Measurements from ENCODE around the gene LYST.

The LYST gene

DNA sequence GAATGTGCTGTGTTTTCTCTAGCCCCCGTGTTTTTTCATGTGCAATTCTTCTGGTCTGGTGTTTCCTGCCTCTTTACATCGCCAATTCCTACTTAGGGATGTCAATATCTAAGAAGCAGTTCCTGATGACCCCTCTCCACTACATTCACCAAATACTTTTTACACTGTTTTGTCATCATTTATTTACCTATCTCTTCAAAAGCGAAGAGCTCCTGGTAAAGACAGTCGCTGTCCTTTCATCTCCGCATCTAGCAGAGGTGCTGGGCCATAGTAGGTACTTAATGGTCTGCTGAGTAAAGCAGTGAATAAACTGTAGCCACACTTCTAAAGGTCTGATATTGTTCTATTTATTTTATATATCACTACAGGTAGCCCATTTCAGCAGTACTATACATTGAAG, 43.0 kb downstream of the LYST start:
- no peaks in the 10 kb centered on the region for H4K20me1 ChIP-seq (ENCODE audit: control insufficient read depth, insufficient read depth, low read depth, low read length)
- H3K36me3 ChIP-seq (ENCODE audit: control insufficient read depth, low read length): no peaks in the 10 kb centered on the region
- H3K9me3 ChIP-seq (ENCODE audit: control insufficient read depth, insufficient read depth, low read length): no peaks in the 10 kb centered on the region
- no peak overlapping the region for H3K4me2 ChIP-seq (ENCODE audit: low read length)
- H3K9me2 ChIP-seq (replicated peaks; ENCODE audit: control insufficient read depth, low read length): no peaks in the 10 kb centered on the region
- no peaks in the 10 kb centered on the region for H3K4me1 ChIP-seq (ENCODE audit: control insufficient read depth, low read length)
- H3K79me2 ChIP-seq (ENCODE audit: control insufficient read depth, low read length): no peaks in the 10 kb centered on the region
- H3K27ac ChIP-seq (ENCODE audit: low read depth, low read length): no peak overlapping the region
- no peak overlapping the region for H3K4me3 ChIP-seq (ENCODE audit: low read length)
- no peaks in the 10 kb centered on the region for H3K27me3 ChIP-seq (ENCODE audit: control insufficient read depth, low read length)
- TF ChIP-seq, protein P1, sequence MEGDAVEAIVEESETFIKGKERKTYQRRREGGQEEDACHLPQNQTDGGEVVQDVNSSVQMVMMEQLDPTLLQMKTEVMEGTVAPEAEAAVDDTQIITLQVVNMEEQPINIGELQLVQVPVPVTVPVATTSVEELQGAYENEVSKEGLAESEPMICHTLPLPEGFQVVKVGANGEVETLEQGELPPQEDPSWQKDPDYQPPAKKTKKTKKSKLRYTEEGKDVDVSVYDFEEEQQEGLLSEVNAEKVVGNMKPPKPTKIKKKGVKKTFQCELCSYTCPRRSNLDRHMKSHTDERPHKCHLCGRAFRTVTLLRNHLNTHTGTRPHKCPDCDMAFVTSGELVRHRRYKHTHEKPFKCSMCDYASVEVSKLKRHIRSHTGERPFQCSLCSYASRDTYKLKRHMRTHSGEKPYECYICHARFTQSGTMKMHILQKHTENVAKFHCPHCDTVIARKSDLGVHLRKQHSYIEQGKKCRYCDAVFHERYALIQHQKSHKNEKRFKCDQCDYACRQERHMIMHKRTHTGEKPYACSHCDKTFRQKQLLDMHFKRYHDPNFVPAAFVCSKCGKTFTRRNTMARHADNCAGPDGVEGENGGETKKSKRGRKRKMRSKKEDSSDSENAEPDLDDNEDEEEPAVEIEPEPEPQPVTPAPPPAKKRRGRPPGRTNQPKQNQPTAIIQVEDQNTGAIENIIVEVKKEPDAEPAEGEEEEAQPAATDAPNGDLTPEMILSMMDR (IDR thresholded peaks at IDR 0.05; ENCODE audit: low read depth, low read length, poor library complexity, severe bottlenecking): no peak
- TF ChIP-seq EZH2phosphoT487 (IDR thresholded peaks at IDR 0.05; ENCODE audit: borderline replicate concordance, low read length): no peak
- no peaks in the 10 kb centered on the region for H3F3A ChIP-seq (ENCODE audit: control insufficient read depth, insufficient read depth)

DNA sequence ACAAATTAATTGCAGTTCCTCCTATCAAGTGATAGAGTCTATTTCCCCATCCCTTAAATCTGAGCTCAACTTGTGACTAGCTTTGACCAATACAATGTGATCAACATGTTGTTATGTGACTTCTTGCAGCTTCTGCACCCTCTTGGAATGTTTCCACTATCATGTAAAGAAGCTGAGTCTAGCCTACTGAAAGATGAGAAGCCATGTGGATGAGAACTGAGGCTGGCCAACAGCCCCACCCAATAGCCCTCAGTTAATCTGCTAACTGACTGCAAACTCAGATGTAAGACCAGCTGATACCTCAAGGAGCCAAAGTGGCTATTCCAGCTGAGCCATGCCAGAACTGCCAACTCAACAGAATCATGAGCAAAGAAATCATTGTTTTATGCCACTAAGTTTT, 44.0 kb downstream of the LYST start:
- Histone ChIP-seq H3K9me2 (replicated peaks; ENCODE audit: control insufficient read depth, low read length) (no peaks in the 10 kb centered on the region), H3K4me3 (ENCODE audit: low read length) (no peak overlapping the region), H3K4me1 (ENCODE audit: control insufficient read depth, low read length) (no peaks in the 10 kb centered on the region), H3K36me3 (ENCODE audit: control insufficient read depth, low read length) (no peaks in the 10 kb centered on the region), H3K27ac (ENCODE audit: low read depth, low read length) (no peak overlapping the region), H4K20me1 (ENCODE audit: control insufficient read depth, insufficient read depth, low read depth, low read length) (no peaks in the 10 kb centered on the region), H3K79me2 (ENCODE audit: control insufficient read depth, low read length) (no peaks in the 10 kb centered on the region), H3F3A (ENCODE audit: control insufficient read depth, insufficient read depth) (no peaks in the 10 kb centered on the region), H3K9me3 (ENCODE audit: control insufficient read depth, insufficient read depth, low read length) (no peaks in the 10 kb centered on the region), H3K27me3 (ENCODE audit: control insufficient read depth, low read length) (no peaks in the 10 kb centered on the region), H3K4me2 (ENCODE audit: low read length) (no peak overlapping the region)
- TF ChIP-seq EZH2phosphoT487 (IDR thresholded peaks at IDR 0.05; ENCODE audit: borderline replicate concordance, low read length): no peak

DNA sequence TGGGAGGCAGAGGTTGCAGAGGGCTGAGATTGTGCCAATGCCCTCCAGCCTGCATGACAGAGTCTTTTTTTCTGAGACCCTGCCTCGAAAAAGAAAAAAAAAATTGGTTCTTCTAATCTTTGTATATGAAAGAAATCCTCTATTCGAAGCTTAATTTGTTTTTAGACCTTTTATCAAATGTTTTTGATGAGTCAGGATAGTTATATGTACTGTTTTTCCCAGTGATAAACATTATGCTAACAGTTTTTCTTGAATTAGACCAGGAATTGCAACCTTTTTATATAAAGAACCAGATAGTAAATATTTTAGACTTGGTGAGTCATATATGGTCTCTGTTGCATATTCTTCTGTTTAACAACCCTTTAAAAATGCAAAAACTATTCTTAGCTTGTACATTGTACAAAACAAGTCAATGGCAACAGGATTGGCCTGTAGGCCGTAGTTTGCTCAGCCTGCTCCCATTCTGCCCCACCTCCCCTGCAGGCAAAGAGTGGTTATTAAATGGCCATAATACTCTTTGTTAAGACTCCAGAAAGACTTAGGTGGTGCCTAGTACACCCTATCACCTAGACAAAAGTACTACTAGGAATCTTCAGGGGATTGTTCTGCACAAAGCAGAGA, 45.2 kb downstream of the LYST start:
- H3K27me3 ChIP-seq (ENCODE audit: control insufficient read depth, low read length): no peaks in the 10 kb centered on the region
- no peak overlapping the region for H3K27ac ChIP-seq (ENCODE audit: low read depth, low read length)
- TF ChIP-seq, protein P1 (IDR thresholded peaks at IDR 0.05; ENCODE audit: low read depth, low read length, poor library complexity, severe bottlenecking): no peak
- TF ChIP-seq EZH2phosphoT487 (IDR thresholded peaks at IDR 0.05; ENCODE audit: borderline replicate concordance, low read length): no peak
- no peaks in the 10 kb centered on the region for H3K9me2 ChIP-seq (replicated peaks; ENCODE audit: control insufficient read depth, low read length)
- no peaks in the 10 kb centered on the region for H3K36me3 ChIP-seq (ENCODE audit: control insufficient read depth, low read length)
- H3K9me3 ChIP-seq (ENCODE audit: control insufficient read depth, insufficient read depth, low read length): no peaks in the 10 kb centered on the region
- H3K79me2 ChIP-seq (ENCODE audit: control insufficient read depth, low read length): no peaks in the 10 kb centered on the region
- H3K4me1 ChIP-seq (ENCODE audit: control insufficient read depth, low read length): no peaks in the 10 kb centered on the region
- no peak overlapping the region for H3K4me2 ChIP-seq (ENCODE audit: low read length)
- no peaks in the 10 kb centered on the region for H4K20me1 ChIP-seq (ENCODE audit: control insufficient read depth, insufficient read depth, low read depth, low read length)
- no peaks in the 10 kb centered on the region for H3F3A ChIP-seq (ENCODE audit: control insufficient read depth, insufficient read depth)
- H3K4me3 ChIP-seq (ENCODE audit: low read length): no peak overlapping the region

DNA sequence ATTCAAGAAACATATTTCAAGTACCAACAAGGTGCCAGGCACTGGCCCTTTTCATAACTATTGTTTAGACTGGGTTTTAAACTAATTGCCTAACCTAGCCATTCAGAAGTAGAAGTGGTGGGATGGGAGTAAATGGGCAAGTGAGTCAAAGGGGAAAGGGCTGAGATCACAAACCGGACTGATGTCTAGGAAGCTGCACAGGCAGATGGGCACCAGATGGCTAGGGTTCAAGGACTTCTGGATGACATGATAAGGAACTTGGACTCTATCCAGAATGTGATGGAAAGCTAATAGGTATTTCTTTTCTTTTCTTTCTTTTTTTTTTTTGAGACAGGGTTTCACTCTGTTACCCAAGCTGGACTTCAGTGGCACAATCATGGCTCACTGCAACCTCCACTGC, 46.6 kb downstream of the LYST start:
- no peak for TF ChIP-seq EZH2phosphoT487 (IDR thresholded peaks at IDR 0.05; ENCODE audit: borderline replicate concordance, low read length)
- TF ChIP-seq, protein P1 (IDR thresholded peaks at IDR 0.05; ENCODE audit: low read depth, low read length, poor library complexity, severe bottlenecking): no peak
- no peak overlapping the region for H3K27ac ChIP-seq (ENCODE audit: low read depth, low read length)
- H3K4me3 ChIP-seq (ENCODE audit: low read length): no peak overlapping the region
- H3F3A ChIP-seq (ENCODE audit: control insufficient read depth, insufficient read depth): no peaks in the 10 kb centered on the region
- no peaks in the 10 kb centered on the region for H3K9me2 ChIP-seq (replicated peaks; ENCODE audit: control insufficient read depth, low read length)
- H3K9me3 ChIP-seq (ENCODE audit: control insufficient read depth, insufficient read depth, low read length): no peaks in the 10 kb centered on the region
- H3K27me3 ChIP-seq (ENCODE audit: control insufficient read depth, low read length): no peaks in the 10 kb centered on the region
- H3K79me2 ChIP-seq (ENCODE audit: control insufficient read depth, low read length): no peaks in the 10 kb centered on the region
- H3K4me2 ChIP-seq (ENCODE audit: low read length): no peak overlapping the region
- no peaks in the 10 kb centered on the region for H3K36me3 ChIP-seq (ENCODE audit: control insufficient read depth, low read length)
- H3K4me1 ChIP-seq (ENCODE audit: control insufficient read depth, low read length): no peaks in the 10 kb centered on the region
- no peaks in the 10 kb centered on the region for H4K20me1 ChIP-seq (ENCODE audit: control insufficient read depth, insufficient read depth, low read depth, low read length)

Measured in DOHH2 (cell line).